Activated T-cell treated with anti-CD3 and anti-CD28 coated beads, Interleukin-2, amount 50 U/mL, for 4 hours (primary cell): Measurements from ENCODE around the gene TBX4. TPM values are rescaled to one million over a fixed set of nuclear protein-coding genes. Genes with fewer than 3 reads are reported as not detected.

Experiments
- ATAC-seq, 2 donors: fragments of 200-7000 bp; cut with Tn5 transposase; one replicate each; pipeline ENCODE4 v1.10.0; 2021
- DNase-seq: peaks from one replicate; pipeline ENCODE4 v3.0.0-alpha.2; 2020
- H3K27me3 Mint-ChIP-seq: one replicate; pipeline ENCODE4 v1.8.0; 2021; ENCODE audit warnings: low read depth, mixed read lengths
- H3K36me3 Mint-ChIP-seq: one replicate; pipeline ENCODE4 v1.8.0; 2022; ENCODE audit warnings: mixed read lengths; ENCODE audit not compliant: insufficient read depth
- H3K4me1 Mint-ChIP-seq: one replicate; pipeline ENCODE4 v1.8.0; 2021; ENCODE audit warnings: low read depth, mixed read lengths
- H3K4me3 Mint-ChIP-seq: one replicate; pipeline ENCODE4 v1.8.0; 2021; ENCODE audit warnings: mild to moderate bottlenecking, moderate library complexity, mixed read lengths
- H3K9me3 Mint-ChIP-seq: one replicate; pipeline ENCODE4 v1.8.0; 2021; ENCODE audit warnings: mixed read lengths
- total RNA-seq, 3 donors: library from RNA; stranded (reverse); gene quantifications; one replicate each; pipeline ENCODE4 v1.2.1, GENCODE V29; 2021

The TBX4 gene
- total RNA-seq, 3 donors from 2014 or later: not detected

DNA sequence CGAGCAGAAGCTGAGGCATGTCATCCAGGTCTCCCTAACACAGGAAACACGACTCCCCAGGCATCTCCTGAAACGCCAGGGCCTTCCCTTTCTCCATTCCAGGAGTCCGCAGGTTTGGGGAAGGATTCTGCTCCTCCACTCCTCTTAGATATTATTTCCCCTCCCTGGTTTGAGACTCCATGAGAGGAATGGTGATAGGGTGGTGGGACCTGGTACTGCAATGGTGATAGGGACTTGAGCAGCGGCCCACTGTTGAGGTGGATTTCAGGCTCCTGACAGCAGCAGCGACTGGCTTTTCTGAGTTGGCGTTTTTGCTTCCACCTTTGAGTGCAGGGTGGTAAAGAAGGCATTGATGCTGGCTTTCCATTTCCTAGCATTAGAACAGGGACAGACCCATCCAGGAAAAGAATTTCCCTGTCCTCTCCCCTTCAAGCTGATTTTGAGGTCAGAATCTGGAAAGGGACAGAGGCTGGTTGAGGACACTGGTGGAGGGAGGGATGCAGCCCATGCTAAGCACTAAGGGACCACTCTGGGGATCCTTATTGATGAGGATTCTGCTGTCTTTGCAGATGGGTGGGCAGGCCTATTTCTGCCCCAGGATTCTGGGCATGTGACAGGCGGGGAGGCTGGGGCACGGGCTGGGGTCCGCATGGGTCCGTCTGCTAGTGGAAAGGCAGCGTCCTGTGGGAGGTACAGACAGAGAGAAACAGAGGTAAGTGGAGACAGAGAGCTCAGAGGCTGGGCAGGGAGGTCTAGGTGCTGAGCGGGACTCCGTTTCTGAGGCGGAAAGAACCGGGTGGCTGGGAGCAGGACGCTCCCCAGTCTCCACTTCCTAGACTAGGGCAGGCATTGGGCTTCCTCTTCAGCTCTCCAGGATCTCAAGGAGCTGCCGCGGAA, 1.3 kb upstream of the TBX4 start:
- Mint-ChIP-seq H3K36me3 (no peaks in the 10 kb centered on the region), H3K4me1 (peaks cover 18% of the 10 kb centered on the region), H3K9me3 (no peaks in the 10 kb centered on the region), H3K4me3 (no peak overlapping the region), H3K27me3 (peaks cover 61% of the 10 kb centered on the region)
- ATAC-seq (no peak), DNase-seq (no peak)

DNA sequence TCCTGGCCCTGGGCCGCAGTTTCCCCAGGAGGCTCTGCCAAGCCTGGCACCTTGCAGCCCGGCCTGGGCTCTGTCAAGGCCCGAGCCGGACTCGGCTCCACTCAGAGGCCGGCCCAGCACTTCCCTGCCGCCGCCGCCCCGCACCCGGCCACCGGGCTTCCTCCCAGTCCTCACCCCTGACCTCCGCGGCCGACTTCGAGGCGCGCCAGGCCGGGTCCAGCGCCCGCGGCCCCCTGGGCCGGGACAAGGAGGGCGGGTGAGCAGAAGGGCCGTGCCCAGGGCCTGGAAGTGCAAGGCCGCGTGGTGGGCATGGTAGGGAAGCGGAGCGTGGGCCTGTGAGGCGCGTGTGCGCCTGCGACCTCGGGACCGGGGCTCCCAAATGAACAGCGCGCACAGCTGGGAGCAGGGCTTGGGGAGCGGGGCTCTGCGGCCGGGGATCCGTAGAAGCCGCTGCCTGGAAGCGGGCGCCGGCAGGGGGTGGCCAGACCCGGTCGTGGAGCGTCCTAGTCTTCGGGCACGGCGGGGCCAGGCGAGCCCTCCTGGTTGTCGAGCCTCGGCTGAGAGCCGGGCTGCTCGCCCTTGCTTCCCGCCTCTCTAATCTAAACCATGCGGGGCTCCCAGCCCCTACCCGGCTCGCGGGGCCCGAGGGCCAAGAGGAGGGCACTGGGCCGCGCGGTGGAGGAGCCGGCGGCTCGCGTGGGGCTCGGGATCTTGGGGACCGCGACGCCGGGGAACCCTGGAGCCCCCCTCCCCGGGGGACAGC, 503 bp upstream of the TBX4 start:
- Mint-ChIP-seq H3K4me3 (no peak overlapping the region), H3K27me3 (peaks cover 63% of the 10 kb centered on the region), H3K36me3 (no peaks in the 10 kb centered on the region)

DNA sequence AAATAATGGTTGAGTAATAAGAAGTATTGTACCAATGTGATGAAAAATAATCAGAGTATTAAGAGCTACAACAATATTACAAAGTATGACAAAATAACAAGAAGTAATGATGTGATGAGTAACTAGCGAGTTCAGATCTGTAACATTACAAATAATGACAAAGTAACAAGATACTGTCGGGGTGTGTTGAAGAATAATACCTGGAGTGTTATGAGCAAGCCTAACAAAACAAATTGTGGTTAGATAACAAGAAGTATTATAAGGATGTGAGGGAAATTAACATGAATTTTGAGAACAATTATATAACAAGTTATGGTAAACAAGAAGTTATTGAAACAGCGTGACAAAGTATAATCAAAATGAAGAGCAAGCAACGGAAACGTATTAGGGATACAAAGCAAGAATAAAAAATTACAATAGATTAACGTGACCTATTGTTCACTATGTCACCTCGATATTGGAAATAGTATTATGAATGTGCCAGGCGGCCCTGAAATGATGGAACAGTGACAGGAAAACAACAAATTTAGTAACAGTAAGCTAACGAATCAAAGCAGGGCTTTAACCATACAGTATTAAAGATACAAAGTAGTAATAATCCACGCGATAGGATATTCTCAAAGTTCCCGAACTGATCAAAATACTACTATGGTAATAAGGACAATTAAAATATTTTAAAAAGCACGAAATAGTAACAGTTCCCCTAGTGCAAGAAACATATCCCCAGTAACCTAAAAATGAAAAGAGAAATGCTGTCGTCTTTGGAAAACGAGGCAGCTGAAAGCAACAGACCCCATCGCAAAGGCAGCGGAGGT, 1.6 kb downstream of the TBX4 start:
- Mint-ChIP-seq H3K9me3 (no peaks in the 10 kb centered on the region), H3K36me3 (no peaks in the 10 kb centered on the region), H3K4me1 (peaks cover 30% of the 10 kb centered on the region), H3K27me3 (peaks cover 74% of the 10 kb centered on the region), H3K4me3 (peak overlapping the region; percentile 2)
- DNase-seq: no peak
- ATAC-seq: no peak

More for the DNA sequence above, 503 bp upstream of the TBX4 start:
- Mint-ChIP-seq H3K9me3 (no peaks in the 10 kb centered on the region), H3K4me1 (peaks cover 18% of the 10 kb centered on the region)
- DNase-seq (no peak), ATAC-seq (peak; percentile 24 to 39)

DNA sequence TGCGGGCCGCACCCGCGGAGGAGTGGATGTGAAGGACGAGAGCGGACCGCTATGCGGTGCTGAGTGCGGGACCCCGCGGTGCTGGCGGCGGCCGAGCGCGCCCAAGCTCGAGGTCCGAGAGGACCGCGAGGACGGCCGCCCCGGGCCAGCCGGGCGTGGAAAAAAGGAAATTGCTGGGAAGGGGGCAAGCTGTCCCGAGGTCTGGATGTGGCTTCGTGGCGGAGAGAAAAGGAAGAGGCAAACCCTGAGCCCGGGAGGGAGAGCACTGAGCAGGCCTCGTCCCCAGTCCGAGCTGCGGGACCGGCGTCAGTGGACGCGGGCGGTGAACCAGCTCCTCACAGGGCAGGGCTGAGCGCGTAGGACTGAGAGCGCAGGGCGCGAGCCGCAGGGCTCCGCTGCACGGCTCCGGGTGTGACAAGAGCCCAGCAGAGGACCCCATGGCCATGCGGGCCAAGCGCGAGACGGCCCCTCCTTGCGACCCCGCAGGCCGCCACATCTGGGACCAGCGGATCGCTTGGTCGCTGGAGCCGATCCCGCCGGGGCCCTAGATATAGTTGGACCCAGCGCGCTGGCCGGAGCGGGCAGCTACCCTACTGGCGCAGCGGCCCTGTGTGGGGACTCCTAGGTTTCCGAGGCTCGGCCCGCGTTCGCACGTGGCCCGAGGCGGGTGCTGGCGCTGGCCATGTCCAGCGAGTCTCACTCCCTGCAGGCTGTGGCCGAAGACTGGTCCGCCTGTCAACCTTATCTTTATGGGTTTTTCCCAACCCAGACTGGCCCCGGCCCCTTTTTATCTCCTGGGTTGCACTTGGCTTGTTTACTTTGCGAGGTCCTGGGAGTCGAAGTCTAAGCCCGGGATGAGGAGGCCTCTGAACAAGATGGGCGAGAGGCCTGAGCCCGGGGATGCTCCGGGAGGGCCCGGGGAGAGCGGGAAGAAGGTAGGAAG, 2.4 kb downstream of the TBX4 start:
- H3K36me3 Mint-ChIP-seq: no peaks in the 10 kb centered on the region
- peaks cover 30% of the 10 kb centered on the region for H3K4me1 Mint-ChIP-seq
- peaks cover 77% of the 10 kb centered on the region for H3K27me3 Mint-ChIP-seq
- H3K9me3 Mint-ChIP-seq: no peaks in the 10 kb centered on the region
- no peak for ATAC-seq
- DNase-seq: no peak
- peak overlapping the region; percentile 2 for H3K4me3 Mint-ChIP-seq

DNA sequence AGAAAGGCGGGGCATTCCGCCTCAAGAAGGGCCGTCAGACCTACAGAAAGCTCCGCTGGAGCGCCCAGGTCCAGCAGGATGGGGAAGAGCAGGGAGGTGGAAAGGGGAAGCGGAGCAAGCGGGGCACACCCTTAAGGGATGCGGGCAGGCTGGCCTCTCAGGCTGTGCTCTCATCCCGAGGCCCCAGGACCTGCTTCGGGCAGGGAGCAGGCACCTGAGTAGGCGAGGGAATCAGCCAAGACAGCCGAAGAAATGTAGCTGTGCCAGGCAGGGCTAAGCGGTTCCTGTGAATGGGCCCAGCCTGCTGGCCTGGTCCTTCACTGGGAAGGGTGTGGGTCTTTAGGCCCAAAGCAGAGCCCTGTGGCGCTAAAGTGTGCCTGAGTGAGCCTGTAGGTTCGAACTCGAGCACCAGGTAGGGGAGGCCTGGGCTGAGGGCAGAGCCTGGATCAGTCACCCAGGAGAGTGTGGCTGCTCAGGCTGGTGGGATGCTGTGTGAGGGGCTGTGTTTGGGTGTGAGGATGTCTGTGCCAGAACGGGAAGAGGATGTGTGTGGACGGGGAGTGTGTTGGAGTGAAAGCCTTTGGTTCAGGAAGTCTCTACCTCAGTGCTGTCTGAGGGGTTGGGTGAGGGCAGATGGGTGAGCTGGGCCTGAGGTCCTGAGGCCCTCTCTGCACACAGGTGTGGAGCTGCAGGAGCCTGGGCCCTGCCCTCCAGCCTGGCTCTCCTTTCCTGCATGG, 3.3 kb downstream of the TBX4 start:
- peaks cover 78% of the 10 kb centered on the region for H3K27me3 Mint-ChIP-seq
- peaks cover 32% of the 10 kb centered on the region for H3K4me1 Mint-ChIP-seq
- no peaks in the 10 kb centered on the region for H3K9me3 Mint-ChIP-seq

DNA sequence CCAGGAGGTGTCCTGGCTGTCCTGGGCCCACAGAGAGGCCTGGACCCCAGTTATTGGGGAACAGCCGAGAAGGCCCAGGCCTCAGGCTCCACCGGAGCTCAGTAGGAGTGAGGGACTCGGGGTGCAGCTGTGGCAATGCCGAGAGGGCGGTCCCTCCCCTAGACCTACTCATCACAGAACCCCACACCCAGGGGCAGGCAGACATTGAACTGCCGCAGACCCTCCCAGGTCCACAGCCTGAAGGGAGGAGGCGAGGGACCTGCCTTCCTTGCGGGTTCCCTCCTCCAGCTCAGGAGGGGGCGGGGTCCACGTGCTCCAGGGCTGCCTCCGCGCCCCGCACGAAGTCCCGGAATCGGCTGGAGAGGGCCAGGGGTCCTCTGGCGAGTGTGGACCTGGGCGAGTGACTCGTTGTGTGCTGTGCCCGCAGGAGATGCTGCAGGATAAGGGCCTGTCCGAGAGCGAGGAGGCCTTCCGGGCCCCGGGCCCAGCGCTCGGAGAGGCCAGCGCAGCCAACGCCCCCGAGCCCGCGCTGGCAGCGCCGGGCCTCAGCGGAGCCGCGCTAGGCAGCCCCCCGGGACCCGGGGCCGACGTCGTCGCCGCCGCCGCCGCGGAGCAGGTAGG, 3.9 kb downstream of the TBX4 start:
- no peaks in the 10 kb centered on the region for H3K9me3 Mint-ChIP-seq
- no peaks in the 10 kb centered on the region for H3K36me3 Mint-ChIP-seq
- H3K4me1 Mint-ChIP-seq: peaks cover 34% of the 10 kb centered on the region
- H3K27me3 Mint-ChIP-seq: peaks cover 78% of the 10 kb centered on the region
- no peak overlapping the region for H3K4me3 Mint-ChIP-seq
- DNase-seq: no peak
- ATAC-seq: no peak

More for the DNA sequence above, 3.3 kb downstream of the TBX4 start:
- Mint-ChIP-seq H3K36me3 (no peaks in the 10 kb centered on the region), H3K4me3 (no peak overlapping the region)
- ATAC-seq (no peak), DNase-seq (no peak)

DNA sequence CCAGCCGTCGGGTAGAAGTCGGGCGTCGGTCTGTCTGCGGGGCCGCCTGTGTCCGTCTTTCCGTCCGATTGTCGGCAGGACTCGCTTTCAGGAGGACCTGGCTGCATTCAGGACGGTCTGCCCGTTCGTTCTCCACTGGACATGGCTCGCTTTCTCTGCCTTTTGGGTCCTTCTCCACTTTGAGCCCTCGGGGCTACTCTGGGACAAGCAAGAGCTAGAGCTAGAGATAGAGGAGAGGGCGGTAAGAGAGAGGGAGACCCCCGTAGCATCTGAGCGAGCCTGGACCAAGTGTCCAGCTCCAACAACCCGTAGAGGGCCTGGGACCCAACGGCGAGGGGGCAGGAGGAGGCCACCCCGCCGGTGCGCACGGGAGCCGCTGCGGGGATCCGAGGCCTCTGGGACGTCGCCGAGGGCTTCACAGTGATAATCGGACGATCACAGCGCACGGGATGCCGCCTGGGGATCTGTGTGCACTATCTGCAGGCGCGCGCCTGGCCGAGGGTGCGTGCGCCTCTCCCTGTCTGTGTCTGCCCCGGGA, 4.5 kb downstream of the TBX4 start:
- DNase-seq: no peak
- H3K4me3 Mint-ChIP-seq: peak overlapping the region; percentile 63
- H3K27me3 Mint-ChIP-seq: peaks cover 83% of the 10 kb centered on the region
- peak; percentile 28 to 29 for ATAC-seq
- no peaks in the 10 kb centered on the region for H3K36me3 Mint-ChIP-seq
- H3K4me1 Mint-ChIP-seq: peaks cover 38% of the 10 kb centered on the region
- H3K9me3 Mint-ChIP-seq: no peaks in the 10 kb centered on the region

DNA sequence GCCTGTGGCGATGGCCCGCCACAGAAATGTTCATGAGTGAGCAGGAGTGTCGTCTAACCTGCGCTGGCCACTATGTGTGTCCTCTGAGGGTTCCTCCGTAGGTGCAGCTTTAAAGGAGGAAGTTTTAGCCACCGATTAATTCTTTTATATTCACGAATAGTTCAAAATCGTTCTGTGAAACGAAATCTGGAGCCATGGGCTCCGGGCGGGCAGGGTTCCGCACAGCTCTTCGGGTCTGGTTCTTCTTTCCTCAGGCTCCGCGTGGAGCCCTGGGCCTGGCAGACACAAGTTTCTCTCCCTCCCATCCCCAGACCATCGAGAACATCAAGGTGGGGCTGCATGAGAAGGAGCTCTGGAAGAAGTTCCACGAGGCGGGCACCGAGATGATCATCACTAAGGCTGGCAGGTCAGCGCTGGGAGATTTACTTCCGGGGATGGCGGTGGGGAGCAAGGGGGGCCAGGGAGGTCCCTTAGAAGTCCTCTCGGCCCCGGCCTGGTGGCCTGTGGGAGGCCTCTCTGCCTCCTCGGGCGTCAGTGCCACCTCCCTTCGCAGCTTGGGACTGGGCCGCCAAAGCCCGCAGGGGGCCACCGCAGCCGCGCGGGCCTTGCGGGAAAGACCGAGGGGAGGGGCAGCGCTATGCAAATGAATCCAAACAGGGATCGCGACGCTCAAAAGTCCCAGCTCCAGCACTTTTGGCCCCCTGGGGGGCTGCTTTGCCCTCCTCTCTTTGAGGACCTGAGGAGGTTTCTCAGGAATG, 5.2 kb downstream of the TBX4 start:
- ATAC-seq: no peak
- peaks cover 87% of the 10 kb centered on the region for H3K27me3 Mint-ChIP-seq
- DNase-seq: no peak
- peaks cover 42% of the 10 kb centered on the region for H3K4me1 Mint-ChIP-seq
- no peaks in the 10 kb centered on the region for H3K9me3 Mint-ChIP-seq
- no peaks in the 10 kb centered on the region for H3K36me3 Mint-ChIP-seq
- peak overlapping the region; percentile 63 for H3K4me3 Mint-ChIP-seq

DNA sequence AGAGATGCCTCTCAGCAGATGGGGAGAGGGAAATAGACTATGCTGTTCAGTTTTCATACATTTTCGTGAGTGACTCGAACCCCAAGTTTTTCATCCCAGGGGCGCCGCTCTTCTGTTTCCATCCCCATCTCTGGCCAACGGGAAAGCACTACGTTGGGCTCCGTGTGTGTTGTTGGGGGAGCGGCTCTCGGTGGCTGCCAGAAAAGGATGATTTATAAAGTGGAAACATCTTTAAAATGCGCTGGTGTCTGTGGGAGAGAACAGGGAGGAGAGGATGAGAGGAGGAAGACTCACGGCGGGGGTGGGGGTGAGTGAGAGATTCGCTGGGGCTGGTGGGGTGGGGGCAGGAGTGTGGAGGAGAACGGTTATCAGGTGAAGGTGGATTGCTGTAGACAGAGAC, 5.8 kb downstream of the TBX4 start:
- H3K4me3 Mint-ChIP-seq: no peak overlapping the region

DNA sequence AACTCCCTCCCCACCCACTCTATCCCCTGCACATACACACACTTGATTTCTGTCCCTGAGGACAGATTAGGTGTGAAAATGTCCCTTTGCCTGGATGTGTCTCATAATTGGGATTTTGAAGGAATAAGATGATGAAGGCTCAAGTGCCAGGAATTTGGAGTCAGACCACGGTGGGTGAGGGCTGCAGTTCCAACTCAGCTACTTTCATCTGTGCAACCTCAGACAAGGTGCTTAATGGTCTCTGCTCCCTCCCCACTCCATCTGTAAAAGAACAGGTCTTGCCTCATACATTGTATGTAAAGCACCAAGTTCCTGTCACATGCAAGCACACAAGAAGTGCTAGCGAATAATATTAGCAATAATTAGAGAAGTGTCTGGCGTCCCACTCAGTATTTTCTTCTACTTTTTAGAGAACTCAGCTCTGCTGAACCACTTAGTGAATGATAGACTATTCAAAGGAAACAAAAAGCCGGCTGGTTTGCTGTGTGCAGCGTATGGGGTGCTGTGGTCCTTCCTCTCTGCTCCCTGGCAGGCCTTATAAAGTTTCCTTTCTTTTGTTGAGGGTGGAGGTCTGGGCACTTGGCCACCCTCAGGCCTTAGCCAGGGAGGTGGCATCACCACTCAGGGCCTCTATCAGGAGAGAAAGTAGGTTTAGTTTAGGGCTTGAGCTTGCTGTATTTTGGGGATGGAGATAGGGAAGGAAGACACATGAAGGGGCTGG, 6.4 kb downstream of the TBX4 start:
- Mint-ChIP-seq H3K4me3 (no peak overlapping the region), H3K27me3 (peaks cover 87% of the 10 kb centered on the region), H3K4me1 (peaks cover 43% of the 10 kb centered on the region), H3K9me3 (no peaks in the 10 kb centered on the region), H3K36me3 (no peaks in the 10 kb centered on the region)
- no peak for DNase-seq
- no peak for ATAC-seq

More for the DNA sequence above, 5.8 kb downstream of the TBX4 start:
- Mint-ChIP-seq H3K36me3 (no peaks in the 10 kb centered on the region), H3K27me3 (peaks cover 87% of the 10 kb centered on the region), H3K4me1 (peaks cover 45% of the 10 kb centered on the region), H3K9me3 (no peaks in the 10 kb centered on the region)
- DNase-seq (no peak), ATAC-seq (no peak)

DNA sequence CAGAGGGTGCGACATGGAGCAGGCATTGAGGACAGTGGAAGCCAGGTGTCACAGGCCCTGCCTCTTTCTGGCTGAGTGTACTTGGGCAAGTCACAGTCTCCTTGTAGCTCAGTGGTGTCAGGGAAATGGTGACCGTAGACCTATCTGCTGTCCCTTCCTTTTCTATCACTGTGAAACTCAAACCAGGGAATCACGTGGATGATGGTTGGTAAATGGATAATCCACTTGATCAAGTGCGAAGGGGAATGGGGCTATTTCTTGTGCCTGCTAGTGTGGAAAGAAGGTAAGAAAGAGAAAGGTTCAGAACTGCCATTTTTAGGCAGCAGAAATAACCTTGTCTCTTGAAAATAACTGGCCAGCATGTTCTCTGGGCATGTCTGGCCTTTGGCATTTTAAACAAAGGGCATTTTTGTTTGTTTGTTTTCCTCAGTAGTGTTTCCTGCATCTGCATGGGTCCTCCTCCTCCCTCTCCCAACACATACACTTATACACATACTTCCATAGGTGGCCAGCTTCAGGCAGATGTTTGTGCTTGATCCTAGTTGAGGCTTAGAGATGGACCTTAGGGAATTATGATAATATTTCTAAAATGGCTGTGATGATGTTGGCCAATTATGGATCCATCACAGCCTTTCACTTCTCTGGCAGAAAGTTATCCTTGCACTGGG, 7.1 kb downstream of the TBX4 start:
- H3K4me1 Mint-ChIP-seq: peaks cover 36% of the 10 kb centered on the region
- peaks cover 80% of the 10 kb centered on the region for H3K27me3 Mint-ChIP-seq
- H3K9me3 Mint-ChIP-seq: no peaks in the 10 kb centered on the region
- DNase-seq (no peak), ATAC-seq (no peak)
- H3K4me3 Mint-ChIP-seq: no peak overlapping the region
- H3K36me3 Mint-ChIP-seq: no peaks in the 10 kb centered on the region
